GM12878 (cell line): Measurements from ENCODE around the gene SLC24A3.

Source experiments
- CEBPB ChIP-seq, 2 experiments: fragments of 150-350 bp in 1 of 2; IDR thresholded peaks; 2 replicates each; pipeline ENCODE4 v1.6.1; 2012 to 2014; ENCODE audit warnings: low read depth in 2 of 2, low read length in 2 of 2, borderline replicate concordance in 1 of 2, inconsistent platforms in 1 of 2
- CTCF ChIP-seq, 3 experiments: IDR thresholded peaks in 2 of 3; conservative IDR thresholded peaks in 1 of 3; 2 replicates each; pipeline ENCODE4 v1.5.1; 2011; ENCODE audit warnings: low read depth in 3 of 3, low read length in 3 of 3, mild to moderate bottlenecking in 3 of 3, control low read depth in 2 of 3, moderate library complexity in 2 of 3, inconsistent platforms in 1 of 3, mixed read lengths in 1 of 3; ENCODE audit not compliant: control insufficient read depth in 2 of 3, insufficient read depth in 1 of 3; ENCODE audit errors: extremely low read depth in 1 of 3
- EP300 ChIP-seq, 2 experiments: fragments of 150-350 bp in 1 of 2; IDR thresholded peaks; 2 replicates each; pipeline ENCODE4 v1.6.1; 2011 to 2012; ENCODE audit warnings: low read depth in 2 of 2, low read length in 2 of 2, borderline replicate concordance in 1 of 2, improper control_type of control experiment in 1 of 2, inconsistent platforms in 1 of 2; ENCODE audit not compliant: control insufficient read depth in 1 of 2
- HDAC6 ChIP-seq: fragments of 200-600 bp; sonication (generic); IDR thresholded peaks from one replicate; pipeline ENCODE4 v1.8.0; 2017; ENCODE audit warnings: antibody characterized with exemption; ENCODE audit not compliant: unreplicated experiment
- NBN ChIP-seq: fragments of 450-650 bp; IDR thresholded peaks from 2 replicates; pipeline ENCODE4 v1.6.1; 2016
- NKRF ChIP-seq: fragments of 450-650 bp; conservative IDR thresholded peaks from 2 replicates; pipeline ENCODE4 v1.6.1; 2017; ENCODE audit warnings: mild to moderate bottlenecking, moderate library complexity
- NR2F1 ChIP-seq: fragments of 450-650 bp; conservative IDR thresholded peaks from 2 replicates; pipeline ENCODE4 v1.6.1; 2017; ENCODE audit warnings: mild to moderate bottlenecking
- REST ChIP-seq: IDR thresholded peaks from 2 replicates; pipeline ENCODE4 v1.6.1; 2012; ENCODE audit warnings: mild to moderate bottlenecking, low read depth, low read length
- RFX5 ChIP-seq: IDR thresholded peaks from 2 replicates; pipeline ENCODE4 v1.6.1; 2011; ENCODE audit warnings: low read depth, low read length, improper control_type of control experiment
- SMC3 ChIP-seq: IDR thresholded peaks from 2 replicates; pipeline ENCODE4 v1.6.1; 2011; ENCODE audit warnings: low read length, improper control_type of control experiment, borderline replicate concordance
- SP1 ChIP-seq: IDR thresholded peaks from one replicate; pipeline ENCODE4 v1.6.1; 2011; ENCODE audit warnings: low read depth, low read length
- USF2 ChIP-seq: IDR thresholded peaks from 2 replicates; pipeline ENCODE4 v1.6.1; 2011; ENCODE audit warnings: low read depth, low read length, improper control_type of control experiment, borderline replicate concordance
- ZBTB40 ChIP-seq: fragments of 450-650 bp; IDR thresholded peaks from 2 replicates; pipeline ENCODE4 v1.6.1; 2016; ENCODE audit warnings: mild to moderate bottlenecking, moderate library complexity, borderline replicate concordance

GRCh38 chr20:19308146-19308545 is 95.7 kb downstream of the SLC24A3 start:
- no peak for TF ChIP-seq CTCF (IDR thresholded peaks at IDR 0.05 in 2 of 3, conservative IDR thresholded peaks at IDR 0.05 in 1 of 3; ENCODE audit: control insufficient read depth in 2 of 3, extremely low read depth in 1 of 3, insufficient read depth in 1 of 3, low read depth in 3 of 3, low read length in 3 of 3)
- no peak for TF ChIP-seq HDAC6
- TF ChIP-seq SP1, result no peak
- TF ChIP-seq CEBPB (IDR thresholded peaks at IDR 0.05; ENCODE audit: borderline replicate concordance in 1 of 2, low read depth in 2 of 2, low read length in 2 of 2), result no peak
- no peak for TF ChIP-seq REST
- no peak for TF ChIP-seq SMC3
- no peak for TF ChIP-seq NKRF
- no peak for TF ChIP-seq EP300 (IDR thresholded peaks at IDR 0.05; ENCODE audit: borderline replicate concordance in 1 of 2, control insufficient read depth in 1 of 2, low read depth in 2 of 2, low read length in 2 of 2)
- TF ChIP-seq USF2, result no peak
- no peak for TF ChIP-seq RFX5
- TF ChIP-seq NBN, result no peak
- TF ChIP-seq NR2F1, result no peak
- TF ChIP-seq ZBTB40, result no peak
